Anterior cingulate cortex (tissue), 58 donors: Measurements from ENCODE around the gene MEX3A.
A peak's percentile ranks its signal among the peaks of the same experiment; 100 is the strongest.
"Not testable (repeated sequence)": the region's sequence is repeated elsewhere in the genome, so short reads cannot be mapped to it uniquely, and the experiment has no call there.

Source experiments
- DNase-seq, 58 donors: peaks; one replicate each; lab custom pipeline; 2025; lab: John Stamatoyannopoulos, UW

Gene MEX3A

GRCh38 chr1:156065871-156066270, 16.4 kb downstream of the MEX3A start:
- DNase-seq, result no peak

DNA sequence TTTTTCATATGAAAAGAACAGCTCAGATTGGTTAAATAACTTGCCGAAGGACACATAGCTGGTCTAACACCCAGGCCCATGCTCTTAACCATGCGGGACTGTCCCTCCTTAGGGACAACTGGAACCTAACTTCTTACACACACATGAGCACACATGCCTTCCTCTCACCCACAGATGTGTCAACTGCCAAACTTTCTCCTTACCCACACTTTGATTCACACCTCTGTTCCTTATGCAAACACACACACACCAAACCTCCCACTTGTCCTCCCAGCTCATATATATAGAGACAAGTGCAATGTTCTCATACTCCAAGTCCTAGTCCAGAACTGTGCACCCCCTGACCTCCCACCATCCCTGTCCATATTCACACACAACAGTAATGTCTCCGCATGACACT, 17.1 kb downstream of the MEX3A start:
- peak in 3 of 58 donors; percentile 2 to 64 (median 44) for DNase-seq

DNA sequence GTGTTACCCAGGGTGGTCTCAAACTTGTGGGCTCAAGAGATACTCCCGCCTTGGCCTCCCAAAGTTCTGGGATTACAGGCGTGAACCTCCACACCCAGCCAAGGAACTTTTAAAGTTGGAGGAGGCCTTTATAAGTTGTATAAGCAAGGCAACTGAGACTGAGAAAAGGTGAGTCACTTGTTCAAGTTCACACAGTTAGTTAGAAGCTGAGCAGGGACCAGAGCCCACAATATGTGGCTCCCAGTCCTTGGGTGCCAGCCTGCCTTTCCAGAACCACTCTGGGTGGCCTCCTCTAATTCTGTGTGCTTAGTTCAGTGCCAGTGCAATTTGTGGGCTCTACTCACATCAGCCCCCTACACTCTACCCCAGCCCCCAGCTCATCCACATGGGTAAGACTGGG, 17.6 kb downstream of the MEX3A start:
- no peak for DNase-seq

DNA sequence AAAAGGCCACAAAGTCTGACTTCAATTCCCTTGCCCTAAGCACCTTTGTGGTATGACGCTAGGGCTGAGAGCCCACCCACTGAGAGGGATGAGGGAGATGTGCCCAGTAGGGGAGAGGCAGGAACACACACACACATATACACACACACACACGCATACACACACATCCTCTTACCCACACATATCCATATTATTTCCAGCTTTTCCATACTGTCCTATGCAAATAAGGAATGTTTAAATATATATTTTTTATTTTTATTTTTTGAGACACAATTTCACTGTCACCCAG, 18.3 kb downstream of the MEX3A start:
- DNase-seq, result no peak

DNA sequence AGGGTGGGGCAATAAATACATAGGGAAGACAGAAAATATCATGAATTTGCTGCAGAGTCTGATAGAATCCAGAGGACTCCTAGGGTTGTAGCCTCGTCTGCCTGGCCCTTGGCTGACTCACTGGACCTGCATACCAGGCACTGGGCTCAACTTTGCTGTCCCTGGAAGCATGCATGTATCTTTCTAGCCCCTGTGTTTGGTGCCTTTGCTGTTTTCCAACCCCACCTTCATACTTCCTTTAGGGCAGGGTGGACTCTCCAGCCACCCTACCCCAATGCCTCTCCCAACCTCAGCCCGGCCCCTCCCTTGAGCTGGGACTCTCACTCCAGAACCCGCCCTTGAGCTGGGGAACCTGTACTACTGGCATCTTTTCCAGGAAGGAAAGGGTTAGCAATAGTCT, 20.1 kb downstream of the MEX3A start:
- no peak for DNase-seq

- DNase-seq, result no peak
These were observed 21.2 kb downstream of the MEX3A start, which contains the start of gene RAB25 for GRCh38 chr1:156060937-156061636. Gene RAB25 (plus strand): TSS chr1:156061160. CDS start chr1:156061401, 241 bp downstream.

- no peak for DNase-seq
These were observed 25.9 kb downstream of the MEX3A start for GRCh38 chr1:156056326-156056849.

DNA sequence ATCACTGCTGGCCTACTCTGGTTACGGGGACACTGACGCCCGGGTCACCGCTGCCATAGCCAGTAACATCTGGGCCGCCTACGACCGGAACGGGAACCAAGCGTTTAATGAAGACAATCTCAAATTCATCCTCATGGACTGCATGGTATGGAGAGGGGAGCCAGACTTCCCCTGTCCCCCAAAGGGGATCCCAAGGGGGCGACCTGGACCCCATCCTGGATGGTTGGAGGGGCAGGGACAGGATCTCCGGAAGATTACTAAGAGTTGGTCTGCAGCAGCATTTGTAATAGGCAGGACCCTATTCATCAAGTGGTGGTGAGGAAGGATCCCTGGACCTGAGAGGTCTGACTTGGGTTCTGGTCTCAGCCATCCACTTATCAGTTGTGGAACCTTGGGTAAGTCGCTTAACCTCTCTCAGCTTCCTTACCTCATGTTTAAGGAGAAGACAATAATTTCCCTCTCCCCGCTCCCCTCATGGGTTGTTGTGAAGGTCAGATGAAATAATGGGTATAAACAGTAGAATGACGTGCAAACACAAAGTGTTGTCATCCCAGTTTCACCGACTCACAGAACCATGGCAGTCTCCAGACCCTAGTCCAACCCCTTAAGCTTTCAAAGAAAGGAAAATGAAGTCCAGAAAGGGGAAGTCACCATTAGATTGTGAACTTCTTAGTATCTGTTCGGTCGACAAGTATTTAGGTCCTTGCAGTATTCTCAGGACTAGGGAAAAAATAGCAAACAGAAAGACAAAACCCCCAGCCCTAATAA, 26.8 kb downstream of the MEX3A start:
- DNase-seq, result peak in 2 of 58 donors; percentile 37 to 56

GRCh38 chr1:156054500-156055280, 27.6 kb downstream of the MEX3A start, which contains the start of gene LAMTOR2:
Gene LAMTOR2 (plus strand): TSS chr1:156054782. CDS start chr1:156054890, 108 bp downstream.
- peak; percentile 86 to 99 (median 98) for DNase-seq

DNA sequence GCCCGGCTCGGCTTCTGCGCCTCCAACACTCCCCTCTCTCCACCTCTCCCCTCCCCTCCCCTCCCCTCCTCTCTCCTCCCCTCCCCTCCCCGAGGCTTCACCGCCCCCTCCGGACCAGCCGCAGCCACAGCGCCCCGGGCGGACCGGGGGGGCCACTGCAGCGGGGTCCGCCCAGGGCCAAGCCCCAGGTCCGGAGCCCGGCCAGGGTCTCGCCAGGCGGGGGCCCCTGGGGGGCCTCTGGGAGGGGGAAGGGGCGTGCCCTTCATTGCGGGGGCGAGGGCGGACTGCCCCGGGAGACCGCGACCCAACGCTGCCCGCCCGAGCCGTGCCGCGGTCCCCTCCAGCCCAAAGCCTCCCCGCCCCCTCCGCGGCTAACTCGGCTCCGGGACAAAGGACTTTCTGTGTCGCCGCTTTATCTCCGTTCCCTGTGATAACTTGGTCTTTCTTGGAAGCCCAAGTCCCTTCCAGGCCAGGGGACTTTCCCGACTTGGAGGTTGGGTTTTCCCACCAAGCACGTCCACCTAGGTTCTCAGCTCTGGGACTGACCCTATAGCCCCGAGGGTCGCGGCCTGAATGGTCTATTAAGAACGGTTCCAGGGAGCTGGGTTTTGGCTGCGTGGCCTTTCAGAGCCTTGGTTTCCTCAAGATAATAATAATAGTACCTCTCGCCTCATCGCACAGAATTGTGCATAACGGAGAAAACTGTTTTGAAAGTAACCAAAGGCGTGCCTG, 28.3 kb downstream of the MEX3A start, which contains the start of gene UBQLN4:
Gene UBQLN4 (minus strand): TSS at position 31 of the 732 bp plus-strand sequence. CDS start 97 bp downstream, outside the sequence.
- DNase-seq, result peak in 56 of 58 donors; percentile 48 to 92 (median 82)

DNA sequence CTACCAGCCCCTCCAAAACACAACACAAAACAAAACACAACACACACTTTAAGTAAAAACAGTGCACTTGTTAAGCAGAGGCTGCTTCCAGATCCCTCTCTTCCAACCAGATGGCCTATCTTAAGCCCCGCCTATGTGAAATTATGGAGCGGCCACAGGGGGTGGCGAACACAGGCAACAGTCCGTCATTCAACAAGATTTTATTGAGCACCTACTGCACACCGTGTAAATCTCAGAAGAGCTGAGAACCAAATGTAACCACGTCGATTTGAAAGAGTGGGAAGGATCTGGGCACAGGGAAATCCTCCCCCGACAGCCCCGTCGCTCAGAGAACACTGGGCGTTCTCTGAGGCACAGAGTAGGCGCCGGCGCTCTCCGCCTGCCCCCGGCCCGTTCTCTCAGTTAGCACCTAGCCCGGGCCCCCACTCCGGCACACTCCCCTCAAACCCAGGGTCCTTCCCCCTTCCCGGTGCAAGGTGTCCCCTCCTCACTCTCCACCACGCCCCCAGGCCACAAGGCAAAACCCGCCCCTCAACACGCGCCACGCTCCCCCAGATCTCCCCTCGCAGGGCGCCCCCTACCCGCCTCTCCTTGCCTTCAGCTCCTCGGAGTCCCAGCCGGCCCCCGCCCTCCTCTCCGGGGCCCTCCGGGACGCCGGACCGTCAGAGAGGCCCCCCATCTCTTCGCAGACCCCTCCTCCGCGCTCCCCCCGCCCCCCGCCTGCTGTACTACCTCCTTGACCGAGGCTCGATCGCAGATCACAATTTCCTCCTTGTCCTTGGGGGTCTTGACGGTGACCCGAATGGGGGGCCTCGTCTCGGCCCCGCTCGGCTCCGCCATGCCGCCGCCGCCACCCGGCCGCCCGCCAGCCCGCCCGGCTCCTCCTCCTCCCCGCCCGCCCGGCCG, 29.1 kb downstream of the MEX3A start:
- DNase-seq, result peak in 39 of 58 donors; percentile 20 to 78 (median 48)

- no peak for DNase-seq
These were observed 31.1 kb downstream of the MEX3A start for GRCh38 chr1:156051011-156051725.

- DNase-seq, result peak in 35 of 58 donors; percentile 4 to 77 (median 33)
These were observed 31.9 kb downstream of the MEX3A start for GRCh38 chr1:156050376-156050775.

- no peak for DNase-seq
These were observed 33.5 kb downstream of the MEX3A start for GRCh38 chr1:156048663-156049258.

GRCh38 chr1:156045076-156045475, 37.2 kb downstream of the MEX3A start:
- no peak for DNase-seq

GRCh38 chr1:156042828-156043227, 39.4 kb downstream of the MEX3A start:
- DNase-seq, result no peak

DNA sequence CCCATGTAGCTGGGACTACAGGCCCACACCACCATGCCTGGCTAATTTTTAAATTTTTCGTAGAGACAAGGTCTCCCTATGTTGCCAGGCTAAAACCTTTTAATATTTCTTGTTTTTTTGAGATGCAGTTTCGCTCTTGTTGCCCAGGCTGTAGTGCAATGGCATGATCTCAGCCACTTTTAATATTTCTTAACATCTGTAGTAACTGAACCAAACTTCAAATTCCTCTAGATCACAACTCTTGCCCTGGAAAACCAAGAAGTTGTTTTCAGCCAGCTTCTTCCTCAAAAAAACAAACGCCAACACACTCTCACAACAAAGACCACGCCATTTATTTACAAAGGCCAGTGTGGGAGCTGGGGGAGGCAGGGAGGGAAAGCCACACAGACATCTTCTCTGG, 47.3 kb downstream of the MEX3A start:
- not testable (repeated sequence) for DNase-seq

- no peak for DNase-seq
These were observed 49.3 kb downstream of the MEX3A start for GRCh38 chr1:156033011-156033410.
